Measurements from ENCODE around the gene TMEM163. TPM values are rescaled to one million over a fixed set of nuclear protein-coding genes. Genes with fewer than 3 reads are reported as not detected.

TMEM163 gene
- total RNA-seq, 2 donors from 2014 or later = 16.2 to 27.5 TPM

GRCh38 chr2:134549104-134549503 is 169.7 kb downstream of the TMEM163 start:
- Histone ChIP-seq H3K4me1 (peaks cover 8% of the 10 kb centered on the region), H3K27me3 (no peaks in the 10 kb centered on the region), H3K9me3 (no peaks in the 10 kb centered on the region), H3K27ac (no peak overlapping the region), H3K36me3 (replicated peaks in 1 of 2; ENCODE audit: insufficient read depth in 1 of 2, low read depth in 2 of 2) (peaks cover 0 to 4% of the 10 kb centered on the region in 2 donors), H3K4me3 (no peak overlapping the region)
- WGBS, 2 donors = 83 to 92% methylated on average over 3 of the region's 3 CpGs
- DNase-seq (no peak), ATAC-seq (peak; percentile 42)
- intact Hi-C loops (cut with DNase I) = no loop called here
- no peak for TF ChIP-seq POLR2A (IDR thresholded peaks at IDR 0.05)

- no peak for DNase-seq
- TF ChIP-seq CTCF (IDR thresholded peaks at IDR 0.05) (no peak), POLR2A (IDR thresholded peaks at IDR 0.05) (no peak)
- intact Hi-C loops (cut with DNase I) = no loop called here
- no peak for ATAC-seq
- Histone ChIP-seq H3K4me1 (peaks cover 8% of the 10 kb centered on the region), H3K9me3 (no peaks in the 10 kb centered on the region), H3K27ac (no peak overlapping the region), H3K36me3 (replicated peaks in 1 of 2; ENCODE audit: insufficient read depth in 1 of 2, low read depth in 2 of 2) (no peaks in the 10 kb centered on the region), H3K4me3 (no peak overlapping the region), H3K27me3 (no peaks in the 10 kb centered on the region)
Observed at GRCh38 chr2:134540990-134541389, 177.8 kb downstream of the TMEM163 start.

GRCh38 chr2:134539981-134540380 is 178.8 kb downstream of the TMEM163 start:
- Histone ChIP-seq H3K4me3 (no peak overlapping the region), H3K27ac (no peak overlapping the region), H3K9me3 (no peaks in the 10 kb centered on the region), H3K36me3 (replicated peaks in 1 of 2; ENCODE audit: insufficient read depth in 1 of 2, low read depth in 2 of 2) (no peaks in the 10 kb centered on the region), H3K4me1 (no peaks in the 10 kb centered on the region), H3K27me3 (no peaks in the 10 kb centered on the region)
- 83 to 90% methylated on average over 2 to 5 of the region's 5 CpGs for WGBS, 2 donors
- intact Hi-C loops (cut with DNase I) = no loop called here
- ATAC-seq (no peak), DNase-seq (peak in 1 of 4 donors; percentile 18)
- TF ChIP-seq CTCF (IDR thresholded peaks at IDR 0.05) (no peak), POLR2A (IDR thresholded peaks at IDR 0.05) (no peak)

GRCh38 chr2:134537702-134538101 is 181.1 kb downstream of the TMEM163 start:
- Histone ChIP-seq H3K36me3 (replicated peaks in 1 of 2; ENCODE audit: insufficient read depth in 1 of 2, low read depth in 2 of 2) (no peaks in the 10 kb centered on the region), H3K27ac (no peak overlapping the region), H3K4me3 (no peak overlapping the region), H3K4me1 (no peaks in the 10 kb centered on the region), H3K27me3 (no peaks in the 10 kb centered on the region), H3K9me3 (no peaks in the 10 kb centered on the region)
- DNase-seq = no peak
- WGBS, 2 donors = 60 to 66% methylated on average over 4 of the region's 4 CpGs
- intact Hi-C loops (cut with DNase I) = no loop called here
- ATAC-seq = no peak
- TF ChIP-seq POLR2A (IDR thresholded peaks at IDR 0.05) (no peak), CTCF (IDR thresholded peaks at IDR 0.05) (no peak)

- Histone ChIP-seq H3K4me1 (no peaks in the 10 kb centered on the region), H3K27me3 (no peaks in the 10 kb centered on the region), H3K9me3 (no peaks in the 10 kb centered on the region), H3K27ac (no peak overlapping the region), H3K4me3 (no peak overlapping the region), H3K36me3 (replicated peaks in 1 of 2; ENCODE audit: insufficient read depth in 1 of 2, low read depth in 2 of 2) (no peaks in the 10 kb centered on the region)
- TF ChIP-seq POLR2A (IDR thresholded peaks at IDR 0.05) = no peak
- no peak for TF ChIP-seq CTCF (IDR thresholded peaks at IDR 0.05)
- 76 to 86% methylated on average over 2 of the region's 2 CpGs for WGBS, 2 donors
- ATAC-seq = no peak
- intact Hi-C loops (cut with DNase I) = no loop called here
- no peak for DNase-seq
Observed at GRCh38 chr2:134537121-134537520, 181.7 kb downstream of the TMEM163 start.

Data from body of pancreas (tissue), 4 donors.